Measurements from ENCODE around the gene FKBP5.

DNA sequence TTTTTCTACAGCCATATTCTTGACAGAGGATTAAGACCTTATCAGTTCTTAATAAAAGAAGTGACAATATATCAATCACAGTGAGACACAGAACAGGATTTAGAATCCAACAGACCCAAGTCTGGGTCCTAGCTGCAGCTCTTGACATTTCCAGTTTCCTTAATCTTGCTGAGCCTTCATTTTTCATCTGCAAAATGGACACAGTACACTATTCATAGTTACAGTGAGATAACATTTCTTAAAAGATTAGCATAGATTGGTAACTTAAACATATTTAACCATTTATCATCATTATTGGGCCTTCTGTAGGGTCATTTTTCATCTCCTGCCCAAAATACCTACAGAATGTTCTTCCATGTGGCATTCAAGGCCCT is 45.6 kb downstream of the FKBP5 start:
- TF ChIP-seq, protein P1, sequence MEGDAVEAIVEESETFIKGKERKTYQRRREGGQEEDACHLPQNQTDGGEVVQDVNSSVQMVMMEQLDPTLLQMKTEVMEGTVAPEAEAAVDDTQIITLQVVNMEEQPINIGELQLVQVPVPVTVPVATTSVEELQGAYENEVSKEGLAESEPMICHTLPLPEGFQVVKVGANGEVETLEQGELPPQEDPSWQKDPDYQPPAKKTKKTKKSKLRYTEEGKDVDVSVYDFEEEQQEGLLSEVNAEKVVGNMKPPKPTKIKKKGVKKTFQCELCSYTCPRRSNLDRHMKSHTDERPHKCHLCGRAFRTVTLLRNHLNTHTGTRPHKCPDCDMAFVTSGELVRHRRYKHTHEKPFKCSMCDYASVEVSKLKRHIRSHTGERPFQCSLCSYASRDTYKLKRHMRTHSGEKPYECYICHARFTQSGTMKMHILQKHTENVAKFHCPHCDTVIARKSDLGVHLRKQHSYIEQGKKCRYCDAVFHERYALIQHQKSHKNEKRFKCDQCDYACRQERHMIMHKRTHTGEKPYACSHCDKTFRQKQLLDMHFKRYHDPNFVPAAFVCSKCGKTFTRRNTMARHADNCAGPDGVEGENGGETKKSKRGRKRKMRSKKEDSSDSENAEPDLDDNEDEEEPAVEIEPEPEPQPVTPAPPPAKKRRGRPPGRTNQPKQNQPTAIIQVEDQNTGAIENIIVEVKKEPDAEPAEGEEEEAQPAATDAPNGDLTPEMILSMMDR (IDR thresholded peaks at IDR 0.05), result no peak
- TF ChIP-seq POLR2A (IDR thresholded peaks at IDR 0.05) (no peak), EP300 (IDR thresholded peaks at IDR 0.05) (no peak)

Measured in ovary (tissue), 3 donors.